Ascending aorta (tissue), 2 donors: ENCODE results near the gene PDE7B. TPM values are rescaled to one million over a fixed set of nuclear protein-coding genes. Genes with fewer than 3 reads are reported as not detected.
"Not testable (repeated sequence)": the region's sequence is repeated elsewhere in the genome, so short reads cannot be mapped to it uniquely, and the experiment has no call there.

ENCODE experiments used
- DNase-seq, 2 donors: peaks; one replicate each; pipeline ENCODE4 v3.0.0-alpha.2; 2019; ENCODE audit warnings: low spot score in 2 of 2
- H3K27ac ChIP-seq, 2 donors: fragments of 200-600 bp; sonication (generic); one replicate each; pipeline ENCODE4 v1.5.1; 2016 to 2017; ENCODE audit warnings: mild to moderate bottlenecking in 1 of 2
- H3K27me3 ChIP-seq: fragments of 200-600 bp; sonication (generic); one replicate; pipeline ENCODE4 v1.5.1; 2017
- H3K36me3 ChIP-seq, 2 donors: fragments of 200-600 bp; sonication (generic); one replicate each; pipeline ENCODE4 v1.5.1; 2016
- H3K4me1 ChIP-seq, 2 donors: fragments of 200-600 bp; sonication (generic); one replicate each; pipeline ENCODE4 v1.5.1; 2016 to 2017; ENCODE audit warnings: mild to moderate bottlenecking in 1 of 2
- H3K4me3 ChIP-seq, 2 donors: fragments of 200-600 bp; sonication (generic); one replicate each; pipeline ENCODE4 v1.5.1; 2016 to 2017; ENCODE audit warnings: mild to moderate bottlenecking in 1 of 2
- H3K9me3 ChIP-seq, 2 donors: fragments of 200-600 bp; sonication (generic); one replicate each; pipeline ENCODE4 v1.5.1; 2016
- intact Hi-C: fragments of 100-400 bp; cut with DNase I; formaldehyde crosslinking; loops from one replicate; pipeline ENCODE4 v1.15.1; 2023
- total RNA-seq: library from RNA; depleted of rRNA; stranded (reverse); fragments of >200 nt; gene quantifications from one replicate; pipeline ENCODE4 v1.1.0, GENCODE V29; 2016
- TF ChIP-seq, protein P1 (sequence below), 3 experiments: fragments of 200-600 bp in 2 of 3; fragments of 450-650 bp in 1 of 3; sonication (generic) in 2 of 3; IDR thresholded peaks; one replicate each; pipeline ENCODE4 v1.5.1; 2016 to 2019; ENCODE audit warnings: antibody characterized with exemption in 3 of 3, mild to moderate bottlenecking in 1 of 3, moderate library complexity in 1 of 3

PDE7B gene
- total RNA-seq, 1 donor from 2014 or later: 6.0 TPM

DNA sequence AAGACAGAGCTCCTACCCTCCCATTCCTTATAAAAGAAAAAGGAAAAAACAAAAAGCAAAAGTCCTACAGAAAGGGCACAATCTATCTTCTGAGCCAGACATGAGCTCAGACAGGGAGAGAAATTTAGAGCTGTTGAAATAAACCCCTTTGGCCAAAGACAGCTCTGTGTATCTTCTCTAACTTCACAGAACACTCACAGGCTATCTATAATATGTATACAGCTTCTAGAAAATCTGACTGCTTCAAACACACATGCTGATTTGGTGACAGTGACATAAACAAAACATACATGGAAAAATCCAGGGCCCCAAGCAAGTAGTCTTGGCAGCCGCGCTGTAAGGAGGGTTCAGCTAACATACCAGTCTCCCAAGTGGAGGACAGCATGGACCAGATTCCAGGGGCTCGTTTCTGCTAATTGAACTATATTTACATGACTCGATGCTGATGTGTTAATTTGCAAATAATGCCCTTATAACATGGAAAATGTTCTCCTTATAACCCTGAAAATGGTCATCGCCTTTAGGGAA lies 361.6 kb downstream of the PDE7B start:
- TF ChIP-seq, protein P1, sequence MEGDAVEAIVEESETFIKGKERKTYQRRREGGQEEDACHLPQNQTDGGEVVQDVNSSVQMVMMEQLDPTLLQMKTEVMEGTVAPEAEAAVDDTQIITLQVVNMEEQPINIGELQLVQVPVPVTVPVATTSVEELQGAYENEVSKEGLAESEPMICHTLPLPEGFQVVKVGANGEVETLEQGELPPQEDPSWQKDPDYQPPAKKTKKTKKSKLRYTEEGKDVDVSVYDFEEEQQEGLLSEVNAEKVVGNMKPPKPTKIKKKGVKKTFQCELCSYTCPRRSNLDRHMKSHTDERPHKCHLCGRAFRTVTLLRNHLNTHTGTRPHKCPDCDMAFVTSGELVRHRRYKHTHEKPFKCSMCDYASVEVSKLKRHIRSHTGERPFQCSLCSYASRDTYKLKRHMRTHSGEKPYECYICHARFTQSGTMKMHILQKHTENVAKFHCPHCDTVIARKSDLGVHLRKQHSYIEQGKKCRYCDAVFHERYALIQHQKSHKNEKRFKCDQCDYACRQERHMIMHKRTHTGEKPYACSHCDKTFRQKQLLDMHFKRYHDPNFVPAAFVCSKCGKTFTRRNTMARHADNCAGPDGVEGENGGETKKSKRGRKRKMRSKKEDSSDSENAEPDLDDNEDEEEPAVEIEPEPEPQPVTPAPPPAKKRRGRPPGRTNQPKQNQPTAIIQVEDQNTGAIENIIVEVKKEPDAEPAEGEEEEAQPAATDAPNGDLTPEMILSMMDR (IDR thresholded peaks at IDR 0.05): no peak
- no peaks in the 10 kb centered on the region for H3K27me3 ChIP-seq
- no peaks in the 10 kb centered on the region for H3K36me3 ChIP-seq
- no peak overlapping the region for H3K4me3 ChIP-seq
- intact Hi-C loops: no loop called here
- no peak for DNase-seq
- no peaks in the 10 kb centered on the region for H3K9me3 ChIP-seq
- H3K27ac ChIP-seq: no peak overlapping the region
- no peaks in the 10 kb centered on the region for H3K4me1 ChIP-seq

- Histone ChIP-seq H3K27ac (no peak overlapping the region), H3K27me3 (no peaks in the 10 kb centered on the region), H3K9me3 (no peaks in the 10 kb centered on the region), H3K36me3 (no peaks in the 10 kb centered on the region), H3K4me3 (no peak overlapping the region), H3K4me1 (no peaks in the 10 kb centered on the region)
- no peak for DNase-seq
- TF ChIP-seq, protein P1 (IDR thresholded peaks at IDR 0.05): no peak
- intact Hi-C loops: no loop called here
Measured at GRCh38 chr6:136213853-136214252, 362.4 kb downstream of the PDE7B start.

- no peak for DNase-seq
- Histone ChIP-seq H3K9me3 (no peaks in the 10 kb centered on the region), H3K27ac (no peak overlapping the region), H3K4me1 (no peaks in the 10 kb centered on the region), H3K4me3 (no peak overlapping the region), H3K36me3 (no peaks in the 10 kb centered on the region), H3K27me3 (no peaks in the 10 kb centered on the region)
- TF ChIP-seq, protein P1 (IDR thresholded peaks at IDR 0.05): no peak
- intact Hi-C loops: no loop called here
Measured at GRCh38 chr6:136216503-136217401, 365.3 kb downstream of the PDE7B start.

DNA sequence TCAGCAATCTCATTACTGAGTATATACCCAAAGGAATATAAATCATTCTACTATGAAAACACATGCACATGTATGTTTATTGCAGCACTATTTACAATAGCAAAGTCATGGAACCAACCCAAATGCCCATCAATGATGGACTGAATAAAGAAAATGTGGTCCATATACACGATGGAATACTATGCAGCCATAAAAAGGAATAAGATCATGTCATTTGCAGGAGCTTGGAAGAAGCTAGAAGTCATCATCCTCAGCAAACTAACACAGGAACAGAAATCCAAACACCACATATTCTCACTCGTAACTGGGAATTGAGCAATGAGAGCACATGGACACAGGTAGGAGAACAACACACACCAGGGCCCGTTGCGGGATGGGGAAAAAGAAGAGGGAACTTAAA lies 373.5 kb downstream of the PDE7B start:
- not testable (repeated sequence) for H3K27me3 ChIP-seq, DNase-seq, H3K36me3 ChIP-seq, H3K27ac ChIP-seq, H3K9me3 ChIP-seq, H3K4me3 ChIP-seq, H3K4me1 ChIP-seq
- intact Hi-C loops: loop anchor here (5.0 kb wide), 1 partner anchor 773 kb away; no protein-coding TSS in a partner anchor

- H3K4me3 ChIP-seq: no peak overlapping the region
- no peaks in the 10 kb centered on the region for H3K27me3 ChIP-seq
- no peak for DNase-seq
- TF ChIP-seq, protein P1 (IDR thresholded peaks at IDR 0.05): no peak
- H3K27ac ChIP-seq: no peak overlapping the region
- H3K36me3 ChIP-seq: no peaks in the 10 kb centered on the region
- intact Hi-C loops: loop anchor here (5.0 kb wide), 1 partner anchor 773 kb away; no protein-coding TSS in a partner anchor
- no peaks in the 10 kb centered on the region for H3K4me1 ChIP-seq
- no peaks in the 10 kb centered on the region for H3K9me3 ChIP-seq
Measured at GRCh38 chr6:136225496-136225895, 374.0 kb downstream of the PDE7B start.

GRCh38 chr6:136226027-136226673 lies 374.6 kb downstream of the PDE7B start:
- Histone ChIP-seq H3K27ac (no peak overlapping the region), H3K27me3 (no peaks in the 10 kb centered on the region), H3K9me3 (no peaks in the 10 kb centered on the region), H3K36me3 (no peaks in the 10 kb centered on the region), H3K4me3 (peak overlapping the region; percentile 18 to 41), H3K4me1 (no peaks in the 10 kb centered on the region)
- intact Hi-C loops: loop anchor here (1.0 to 5.0 kb wide), 3 partner anchors 690 to 774 kb away; no protein-coding TSS in a partner anchor
- peak in 1 of 2 donors; percentile 75 for DNase-seq
- TF ChIP-seq, protein P1 (IDR thresholded peaks at IDR 0.05): peak; percentile 95 to 100 (median 100)
